Measurements from ENCODE around the gene MEN1. TPM values are rescaled to one million over a fixed set of nuclear protein-coding genes. Genes with fewer than 3 reads are reported as not detected.

The MEN1 gene
- total and polyA plus RNA-seq, 9 of the 15 experiments (the other 6 are each of a cell fraction or from before 2014, with no cell fraction given), result 3.4 to 57.2 (median 19.3) TPM

GRCh38 chr11:64845129-64845775, 34.9 kb upstream of the MEN1 start (continued):
- 0 out of 2 replicates have a peak, but pooled peaks have one; percentile 23 for TF ChIP-seq DMBX1 (CRISPR knock-in tag; IDR thresholded peaks at IDR 0.05; ENCODE audit: borderline replicate concordance)
- no peak for TF ChIP-seq HNRNPUL1 (IDR thresholded peaks at IDR 0.05; ENCODE audit: low read length)
- peak; percentile 96 to 99 for TF ChIP-seq KDM1A (IDR thresholded peaks at IDR 0.05)
- peak; percentile 37 for TF ChIP-seq CHD1 (IDR thresholded peaks at IDR 0.05; ENCODE audit: low read length)
- peak; percentile 67 for TF ChIP-seq ZNF384 (IDR thresholded peaks at IDR 0.05; ENCODE audit: low read depth, low read length)
- 0 out of 2 replicates have a peak, but pooled peaks have one; percentile 33 for TF ChIP-seq SPI1 (IDR thresholded peaks at IDR 0.05; ENCODE audit: borderline replicate concordance, low read depth, low read length)
- peak; percentile 63 for TF ChIP-seq GABPB1 (CRISPR knock-in tag; IDR thresholded peaks at IDR 0.05)
- no peak for TF ChIP-seq ZNF318 (IDR thresholded peaks at IDR 0.05; ENCODE audit: borderline replicate concordance in 1 of 2, low read depth in 1 of 2)
- TF ChIP-seq CHD4 (IDR thresholded peaks at IDR 0.05; ENCODE audit: insufficient read depth, insufficient replicate concordance, low read depth, low read length, poor library complexity, severe bottlenecking), result peak; percentile 97
- peak; percentile 48 for TF ChIP-seq PKNOX1 (IDR thresholded peaks at IDR 0.05)
- 0 out of 2 replicates have a peak, but pooled peaks have one; percentile 48 for TF ChIP-seq AFF4 (CRISPR knock-in tag; IDR thresholded peaks at IDR 0.05)
- no peak for TF ChIP-seq ZNF253 (CRISPR knock-in tag; conservative IDR thresholded peaks at IDR 0.05)
- TF ChIP-seq NCOA4 (IDR thresholded peaks at IDR 0.05; ENCODE audit: partially characterized antibody), result peak; percentile 92
- TF ChIP-seq MTA1 (IDR thresholded peaks at IDR 0.05; ENCODE audit: borderline replicate concordance), result 0 out of 2 replicates have a peak, but pooled peaks have one; percentile 62
- no peak for TF ChIP-seq GATAD2A (IDR thresholded peaks at IDR 0.05)
